Measurements from ENCODE around the gene RCAN2.

Gene RCAN2

DNA sequence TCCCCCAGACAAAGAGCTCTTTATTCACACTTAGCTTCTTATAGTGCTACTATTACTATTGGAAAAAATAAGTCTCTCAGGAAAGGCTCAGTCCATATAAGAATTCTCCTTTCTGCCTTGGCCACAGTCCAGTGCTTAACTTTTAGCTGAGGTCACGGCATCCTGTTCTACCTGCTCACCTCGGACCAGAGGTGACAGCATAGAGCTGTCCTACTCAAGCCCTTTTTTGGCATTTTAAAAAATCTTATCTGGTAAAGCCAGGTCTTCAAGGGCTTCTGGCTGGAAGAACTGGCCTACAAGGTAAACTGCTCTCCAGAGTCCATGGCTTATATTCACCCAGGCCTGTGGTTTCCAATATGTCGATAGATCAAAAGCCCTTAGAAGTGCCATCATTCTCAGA is 109.7 kb downstream of the RCAN2 start:
- no peak for DNase-seq (ENCODE audit: low read depth)

- no peak for DNase-seq (ENCODE audit: low read depth)
Observed at GRCh38 chr6:46381057-46381456, 110.2 kb downstream of the RCAN2 start.

GRCh38 chr6:46380152-46380807 is 111.0 kb downstream of the RCAN2 start:
- DNase-seq (ENCODE audit: low read depth) = no peak

DNA sequence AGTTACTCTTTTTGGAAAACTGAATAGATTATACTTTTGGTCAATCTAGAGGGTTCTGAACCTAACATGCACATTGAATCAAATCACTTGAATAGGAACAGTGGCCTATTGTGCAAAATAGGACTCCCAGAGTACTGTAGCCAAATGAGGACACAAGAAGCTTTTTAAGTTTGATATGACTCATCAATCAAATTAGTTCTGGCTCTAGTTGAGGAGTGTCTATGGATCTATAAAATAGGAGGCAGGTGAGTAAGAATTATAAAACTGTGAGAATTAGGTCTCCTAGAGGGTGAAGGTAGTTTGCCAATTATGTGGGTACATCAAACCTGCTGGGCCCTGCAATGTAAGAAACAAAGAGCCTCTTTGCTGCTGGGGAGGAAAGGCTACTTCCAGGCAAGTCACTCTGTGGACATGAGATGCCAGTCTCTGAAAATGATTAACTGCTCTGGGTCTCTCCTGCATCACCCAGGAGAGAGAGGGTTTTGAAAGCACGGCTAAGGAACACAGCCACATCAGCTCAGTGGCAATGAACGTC is 112.3 kb downstream of the RCAN2 start:
- DNase-seq (ENCODE audit: low read depth) = no peak

- DNase-seq (ENCODE audit: low read depth) = no peak
Observed at GRCh38 chr6:46378161-46378881, 112.9 kb downstream of the RCAN2 start.

GRCh38 chr6:46377209-46377608 is 114.0 kb downstream of the RCAN2 start:
- no peak for DNase-seq (ENCODE audit: low read depth)

DNA sequence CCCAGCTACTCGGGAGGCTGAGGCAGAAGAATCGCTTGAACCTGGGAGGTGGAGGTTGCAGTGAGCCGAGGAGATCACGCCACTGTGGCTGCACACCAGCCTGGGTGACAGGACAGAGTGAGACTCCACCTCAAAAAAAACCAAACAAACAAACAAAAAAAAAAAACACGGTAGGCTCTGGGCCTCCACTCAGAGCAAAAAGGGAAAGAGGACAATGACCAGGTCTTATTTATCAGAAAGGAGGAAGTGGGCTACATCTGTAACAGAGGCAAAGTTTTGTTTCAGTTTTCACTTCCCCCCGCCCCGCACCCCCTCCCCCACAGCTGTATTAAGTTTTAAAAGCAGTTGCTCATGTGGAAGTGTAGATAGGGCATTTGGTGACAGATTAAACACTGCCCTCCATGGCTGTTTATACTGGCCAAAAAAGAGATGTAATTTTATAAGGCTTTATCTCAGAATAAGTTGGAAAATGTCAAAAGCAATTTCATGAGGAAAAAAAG is 114.6 kb downstream of the RCAN2 start:
- DNase-seq (ENCODE audit: low read depth) = no peak

DNA sequence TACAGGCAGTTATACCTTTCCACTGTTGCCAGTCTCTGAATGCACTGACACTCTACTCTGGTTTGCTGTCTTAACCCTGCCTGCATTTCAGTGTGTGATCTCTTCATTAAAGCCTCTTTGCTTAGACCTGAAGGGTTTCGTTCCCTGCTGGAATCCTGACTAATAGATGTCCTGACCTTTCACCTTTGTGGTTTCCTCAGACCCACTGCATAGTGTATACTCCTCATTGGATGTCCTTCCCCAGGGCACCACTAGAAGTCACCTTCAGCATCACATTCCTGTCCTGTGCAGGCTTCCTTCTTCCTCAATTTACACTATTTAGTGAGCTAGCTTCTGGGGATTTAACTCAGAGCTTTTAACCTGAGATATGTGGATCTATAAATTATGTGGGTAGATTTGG is 120.6 kb downstream of the RCAN2 start:
- no peak for DNase-seq (ENCODE audit: low read depth)

DNA sequence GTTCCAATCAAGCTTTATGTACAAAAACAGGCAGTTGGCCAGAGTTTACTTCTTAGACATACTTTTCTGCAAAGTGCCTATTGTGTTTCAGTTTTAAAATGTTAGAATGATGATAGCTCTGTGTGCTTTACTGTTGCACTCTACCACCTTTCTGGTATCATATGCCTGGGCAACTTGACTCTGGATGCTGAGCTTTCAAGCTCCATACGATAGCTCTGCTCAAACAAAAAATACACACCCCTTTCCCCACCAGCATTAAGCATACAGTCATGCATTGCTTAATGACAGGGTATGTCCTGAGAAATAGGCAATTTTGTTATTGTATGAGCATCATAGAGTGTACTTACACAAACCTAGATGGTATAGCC is 123.1 kb downstream of the RCAN2 start:
- no peak for DNase-seq (ENCODE audit: low read depth)

- DNase-seq (ENCODE audit: low read depth) = no peak
Observed at GRCh38 chr6:46367354-46368168, 123.7 kb downstream of the RCAN2 start.

GRCh38 chr6:46366190-46366900 is 124.9 kb downstream of the RCAN2 start:
- DNase-seq (ENCODE audit: low read depth) = no peak

DNA sequence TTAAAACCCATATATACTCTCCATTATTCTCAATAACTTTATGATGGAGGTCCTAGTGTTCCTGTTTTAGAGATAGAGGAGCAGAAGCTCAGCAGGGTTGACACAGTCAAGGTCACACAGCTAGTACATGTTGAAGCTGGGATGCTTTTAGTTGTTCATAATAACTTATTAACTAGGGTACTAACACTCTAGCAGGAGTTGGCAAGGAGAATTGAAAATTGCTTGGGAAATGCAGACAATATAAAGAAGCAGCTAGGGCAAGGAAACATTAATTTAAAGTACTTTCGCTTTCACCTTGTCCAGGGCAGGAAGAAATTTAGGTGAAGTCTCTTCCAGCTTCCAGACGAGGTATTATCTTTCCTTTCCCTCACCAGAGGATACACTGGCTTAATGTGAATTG is 133.7 kb downstream of the RCAN2 start:
- no peak for DNase-seq (ENCODE audit: low read depth)

DNA sequence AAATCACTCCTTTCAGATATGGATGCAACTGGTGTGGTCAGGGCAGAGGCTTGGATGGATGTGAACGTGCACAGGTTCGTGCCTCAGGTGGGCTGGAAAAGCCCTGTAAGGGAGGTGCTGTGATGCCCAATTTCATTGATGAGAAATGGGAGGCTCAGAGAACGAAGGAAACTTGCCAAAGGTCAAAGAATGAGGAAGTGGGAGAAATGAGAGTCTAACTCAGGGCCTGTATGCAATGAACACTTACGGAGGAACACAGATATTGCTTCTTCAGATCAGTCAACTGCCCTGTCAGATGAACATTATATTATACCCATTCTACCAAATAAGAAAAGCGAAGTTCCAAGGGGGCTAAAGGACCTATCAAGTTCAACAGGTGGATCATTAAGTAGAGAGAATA is 134.7 kb downstream of the RCAN2 start:
- no peak for DNase-seq (ENCODE audit: low read depth)

GRCh38 chr6:46353528-46353927 is 137.7 kb downstream of the RCAN2 start:
- no peak for DNase-seq (ENCODE audit: low read depth)

DNA sequence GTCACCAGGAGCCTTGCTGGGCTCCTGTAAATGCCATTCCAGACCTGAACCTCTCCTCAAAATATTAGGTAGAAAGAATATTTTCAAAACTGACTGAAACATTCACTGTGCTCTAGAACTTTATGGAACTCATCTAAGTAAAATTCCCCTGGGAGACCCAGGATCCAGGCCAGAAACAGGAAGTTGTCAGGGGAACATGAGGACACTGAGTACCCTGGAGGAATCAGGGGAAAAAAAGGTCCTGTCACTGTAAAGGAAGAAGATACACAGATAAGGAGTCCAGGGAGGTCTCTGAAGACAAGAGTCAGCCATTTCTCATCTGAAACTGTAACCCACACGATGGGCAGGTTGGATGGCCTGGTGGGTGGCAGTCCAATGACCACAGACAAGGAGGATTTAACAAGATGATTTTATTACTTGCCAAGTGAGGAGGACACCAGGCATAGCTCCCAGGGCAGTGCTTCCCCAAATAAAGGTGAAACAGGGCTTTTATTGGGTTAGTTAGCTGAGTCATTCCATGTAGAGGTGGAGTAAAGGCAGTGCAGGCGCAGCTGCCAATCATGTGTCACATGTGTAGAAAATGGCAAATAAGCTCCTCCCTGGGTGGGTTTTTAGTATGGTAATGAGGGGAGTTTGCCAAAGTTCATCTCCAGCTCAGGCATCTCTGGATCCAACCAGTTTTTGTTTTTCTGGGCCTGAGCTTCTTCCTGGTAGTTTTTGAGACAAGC is 138.5 kb downstream of the RCAN2 start:
- DNase-seq (ENCODE audit: low read depth) = no peak

DNA sequence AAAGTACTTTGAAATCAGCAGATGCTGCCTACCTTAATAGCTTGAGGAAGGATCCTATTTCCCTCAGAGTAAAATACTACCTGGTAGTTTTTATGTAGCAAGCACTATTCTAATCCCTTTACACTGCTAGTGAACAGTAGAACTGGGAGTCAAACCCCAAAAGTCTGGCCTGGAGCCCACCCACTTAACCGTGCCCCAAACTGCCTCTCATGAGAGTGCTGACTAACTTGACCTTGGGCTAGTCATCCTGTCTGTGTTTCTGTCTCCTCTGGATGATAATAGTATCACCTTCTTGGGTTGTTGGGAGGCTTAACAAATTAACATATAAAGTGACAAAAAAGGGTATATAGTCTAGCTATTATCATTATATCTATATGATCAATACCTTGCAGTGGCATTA is 140.5 kb downstream of the RCAN2 start:
- DNase-seq (ENCODE audit: low read depth) = no peak

DNA sequence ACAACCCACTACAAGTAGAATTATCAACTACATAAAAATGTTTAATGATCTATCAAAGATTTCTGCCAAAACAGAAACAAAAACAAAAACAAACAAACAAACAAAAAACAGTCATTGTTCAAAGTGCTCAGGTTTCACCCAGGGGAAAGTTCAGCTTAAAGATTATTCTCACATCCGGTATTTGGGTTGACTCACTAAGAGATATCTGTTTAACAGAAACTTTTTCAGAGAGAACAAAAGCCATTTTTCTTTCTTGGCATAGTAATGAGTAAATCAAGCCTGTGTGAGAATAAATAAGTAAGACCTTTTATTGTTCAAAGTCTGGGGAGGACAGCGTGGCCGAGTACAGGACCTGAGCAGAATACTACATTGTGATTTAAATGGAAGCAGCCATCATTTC is 143.6 kb downstream of the RCAN2 start:
- DNase-seq (ENCODE audit: low read depth) = no peak

DNA sequence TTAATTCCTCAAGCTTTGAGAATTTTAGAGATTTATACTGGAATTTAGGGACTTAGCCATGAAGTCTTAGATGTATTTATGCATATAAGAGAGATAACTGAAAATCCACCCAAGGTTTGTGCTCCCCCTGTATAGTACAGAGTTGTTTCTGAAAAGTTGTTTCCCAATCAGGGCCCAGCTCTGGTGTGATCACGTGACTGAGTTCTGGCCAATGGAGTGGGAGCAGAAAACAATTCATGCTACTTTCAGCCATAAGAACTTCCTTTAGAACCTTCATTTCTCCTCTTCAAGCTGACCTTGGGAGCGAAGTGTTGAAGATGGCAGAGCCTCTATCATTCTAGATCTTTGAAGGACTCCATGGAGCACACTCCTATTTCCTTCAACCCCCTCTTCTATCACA is 151.0 kb downstream of the RCAN2 start:
- no peak for DNase-seq (ENCODE audit: low read depth)

DNA sequence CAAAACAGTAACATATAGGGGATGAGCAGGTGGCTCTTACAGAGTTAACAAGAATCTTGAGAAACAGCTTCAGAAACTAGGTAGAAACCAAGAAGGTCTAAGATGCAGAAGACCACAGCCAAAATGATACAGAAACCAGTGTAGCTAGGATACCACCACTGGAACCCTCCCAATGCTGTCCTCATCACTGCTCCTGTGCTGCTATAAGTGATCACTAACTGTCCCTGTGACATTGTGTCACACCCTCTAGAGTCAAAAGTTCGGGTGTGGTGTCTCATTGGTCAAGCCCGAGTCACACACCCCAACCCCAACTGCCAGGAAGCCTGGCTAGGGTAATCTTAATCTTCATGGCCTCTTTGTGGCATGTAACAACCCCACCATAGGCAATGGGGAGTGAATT is 153.1 kb downstream of the RCAN2 start:
- DNase-seq (ENCODE audit: low read depth) = no peak

DNA sequence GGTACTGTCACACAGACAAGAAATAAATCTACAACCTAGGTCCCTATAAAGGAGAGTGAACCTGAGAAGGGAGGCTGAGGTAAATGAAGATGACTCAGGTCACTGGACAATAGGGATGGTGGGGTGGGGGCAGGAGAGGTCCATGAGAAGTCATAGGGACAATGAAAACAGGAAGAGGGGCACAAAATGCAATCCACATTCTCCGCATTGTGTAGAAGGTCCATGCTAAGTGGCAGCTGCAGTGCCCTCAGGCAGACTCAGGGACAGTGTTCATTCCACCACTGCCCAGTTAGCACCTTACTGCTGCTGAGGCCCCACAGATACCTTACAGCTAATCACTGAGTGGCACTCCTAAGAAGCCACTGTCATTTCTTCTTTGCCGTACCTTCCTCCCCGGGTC is 156.8 kb downstream of the RCAN2 start:
- DNase-seq (ENCODE audit: low read depth) = no peak

DNA sequence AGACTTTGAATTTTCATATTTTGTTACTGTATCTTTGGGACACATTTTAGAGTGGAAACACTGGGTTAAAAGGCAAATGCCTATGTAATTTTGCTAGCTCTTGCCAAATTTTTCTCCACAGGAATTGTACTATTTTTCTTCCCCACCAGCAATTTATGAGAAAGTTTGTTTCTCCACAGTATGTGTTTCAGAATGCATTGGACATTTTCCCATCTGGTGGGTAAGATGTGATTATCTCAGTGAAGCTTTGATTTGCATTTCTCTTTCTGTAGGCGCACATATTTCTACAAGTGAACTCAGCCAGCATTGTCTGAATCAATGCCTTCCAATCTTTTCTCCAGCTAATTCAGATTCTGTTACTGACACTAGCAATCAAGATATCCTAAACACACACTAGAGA is 157.8 kb downstream of the RCAN2 start:
- no peak for DNase-seq (ENCODE audit: low read depth)
